Esophagus squamous epithelium (tissue), 4 donors: Measurements from ENCODE around the gene RNF157.

Experiments
- CTCF ChIP-seq, 6 experiments: fragments of 450-650 bp in 4 of 6; fragments of 200-600 bp in 2 of 6; sonication (generic) in 2 of 6; IDR thresholded peaks; one replicate each; pipeline ENCODE4 v1.5.1; 2016 to 2019; ENCODE audit warnings: antibody characterized with exemption in 6 of 6, mild to moderate bottlenecking in 4 of 6, moderate library complexity in 4 of 6
- POLR2A ChIP-seq, 4 donors: fragments of 450-650 bp; IDR thresholded peaks; one replicate each; pipeline ENCODE4 v1.6.1; 2017; ENCODE audit warnings: antibody characterized with exemption in 4 of 4, mild to moderate bottlenecking in 4 of 4, moderate library complexity in 3 of 4

GRCh38 chr17:76166906-76167305, 73.4 kb downstream of the RNF157 start:
- TF ChIP-seq CTCF (IDR thresholded peaks at IDR 0.05) (no peak), POLR2A (IDR thresholded peaks at IDR 0.05) (no peak)
